Fibroblast of lung (primary cell): ENCODE results near the gene C1QL1.

Experiments
- CTCF ChIP-seq, 2 donors: IDR thresholded peaks in 1 of 2; conservative IDR thresholded peaks in 1 of 2; 1 replicate in 1 of 2; 2 replicates in 1 of 2; pipeline ENCODE4 v1.5.1; 2011 to 2012; ENCODE audit warnings: low read length in 2 of 2, control low read depth in 1 of 2, inconsistent platforms in 1 of 2, low read depth in 1 of 2, mild to moderate bottlenecking in 1 of 2
- EZH2 ChIP-seq: IDR thresholded peaks from 2 replicates; pipeline ENCODE4 v1.5.1; 2012; ENCODE audit warnings: low read length, control low read depth, mild to moderate bottlenecking; ENCODE audit errors: missing control alignments

DNA sequence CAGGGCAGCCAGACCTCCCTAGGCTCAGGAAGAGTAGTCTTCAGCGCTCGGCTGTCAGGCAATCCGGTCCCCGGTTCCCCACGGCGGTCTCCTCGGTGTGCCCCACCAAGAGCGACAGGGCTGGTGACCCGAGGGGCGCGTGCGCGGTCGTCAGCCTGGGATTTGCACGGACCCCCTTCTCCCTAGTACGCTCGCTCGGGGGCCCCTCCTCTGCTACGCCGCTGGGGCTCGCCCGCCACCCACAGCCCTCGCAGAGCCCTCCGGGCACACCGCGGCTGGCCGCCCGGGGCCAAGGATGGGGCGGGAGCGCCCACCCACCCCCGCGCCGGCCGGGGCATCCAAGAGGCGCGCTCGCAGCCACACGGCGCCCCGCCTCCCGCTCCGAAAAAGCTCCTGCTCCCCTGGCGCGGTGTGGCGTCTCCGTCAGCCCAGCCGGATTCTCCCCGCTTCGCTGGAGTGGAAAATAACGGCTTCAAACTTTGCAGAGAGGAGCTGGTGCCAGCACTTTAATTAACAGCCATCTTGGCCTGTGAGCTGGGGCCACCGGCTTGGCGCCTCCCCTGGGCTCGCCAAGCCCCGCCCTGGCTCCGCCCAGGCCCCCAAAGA lies 2.1 kb upstream of the C1QL1 start:
- no peak for TF ChIP-seq CTCF (conservative IDR thresholded peaks at IDR 0.05 in 1 of 2, IDR thresholded peaks at IDR 0.05 in 1 of 2; ENCODE audit: low read depth in 1 of 2, low read length in 2 of 2)
- no peak for TF ChIP-seq EZH2
